HEK293 (cell line): ENCODE measurements around the gene OR1B1.

ENCODE experiments used
- CTCF ChIA-PET: fragments of 350-600 bp; formaldehyde crosslinking; extraction: SDS; loops from one replicate; lab custom pipeline; 2021; ENCODE audit warnings: antibody characterized with exemption; lab: Yijun Ruan, JAX
- POLR2A ChIA-PET: fragments of 300-600 bp; formaldehyde crosslinking; extraction: SDS; loops from one replicate; lab custom pipeline; 2020; ENCODE audit warnings: antibody characterized with exemption, inconsistent platforms; lab: Yijun Ruan, JAX
- H3K27ac ChIP-seq: fragments of 200-500 bp; sonication (Bioruptor generic); 2 replicates; pipeline ENCODE4 v1.5.1; 2014; ENCODE audit warnings: low read depth, low read length, control low read depth, inconsistent platforms; ENCODE audit errors: extremely low read depth
- H3K36me3 ChIP-seq, 2 experiments: fragments of 200-500 bp in 1 of 2; sonication (Bioruptor generic) in 1 of 2; 1 replicate in 1 of 2; 2 replicates in 1 of 2; pipeline ENCODE4 v1.5.1; 2014 to 2017; ENCODE audit warnings: inconsistent platforms in 2 of 2, low read length in 2 of 2; ENCODE audit not compliant: control insufficient read depth in 2 of 2, insufficient read depth in 1 of 2
- H3K4me1 ChIP-seq: fragments of 200-500 bp; sonication (Bioruptor generic); 2 replicates; pipeline ENCODE4 v1.5.1; 2014; ENCODE audit warnings: mild to moderate bottlenecking, low read length, inconsistent platforms; ENCODE audit not compliant: control insufficient read depth, insufficient read depth
- H3K4me3 ChIP-seq: 2 replicates; pipeline ENCODE4 v1.5.1; 2011; ENCODE audit warnings: low read depth, mild to moderate bottlenecking, control low read depth, low read length, moderate library complexity
- H3K9me3 ChIP-seq: fragments of 200-500 bp; sonication (Bioruptor generic); 2 replicates; pipeline ENCODE4 v1.5.1; 2014; ENCODE audit warnings: low read depth, low read length, inconsistent platforms; ENCODE audit not compliant: control insufficient read depth, insufficient read depth
- AEBP2 ChIP-seq: fragments of 450-650 bp; formaldehyde crosslinking; IDR thresholded peaks from 2 replicates; pipeline ENCODE4 v1.5.1; 2016; ENCODE audit warnings: missing biosample characterization, missing genetic modification characterization, borderline replicate concordance
- BCL11A ChIP-seq: fragments of 450-650 bp; formaldehyde crosslinking; IDR thresholded peaks from 2 replicates; pipeline ENCODE4 v1.5.1; 2016; ENCODE audit warnings: low read depth, missing biosample characterization, missing genetic modification characterization
- KLF7 ChIP-seq: fragments of 450-650 bp; formaldehyde crosslinking; IDR thresholded peaks from 2 replicates; pipeline ENCODE4 v1.5.1; 2016; ENCODE audit warnings: missing biosample characterization, missing genetic modification characterization, borderline replicate concordance
- SP3 ChIP-seq: fragments of 450-650 bp; formaldehyde crosslinking; IDR thresholded peaks from 2 replicates; pipeline ENCODE4 v1.5.1; 2016; ENCODE audit warnings: missing biosample characterization, missing genetic modification characterization
- YY1 ChIP-seq: fragments of 450-650 bp; formaldehyde crosslinking; IDR thresholded peaks from 2 replicates; pipeline ENCODE4 v1.5.1; 2018; ENCODE audit warnings: missing biosample characterization, missing genetic modification characterization
- YY2 ChIP-seq: fragments of 450-650 bp; formaldehyde crosslinking; IDR thresholded peaks from 2 replicates; pipeline ENCODE4 v1.5.1; 2016; ENCODE audit warnings: missing biosample characterization, missing genetic modification characterization
- ZBTB21 ChIP-seq: fragments of 450-650 bp; formaldehyde crosslinking; IDR thresholded peaks from 2 replicates; pipeline ENCODE4 v1.5.1; 2017; ENCODE audit warnings: missing biosample characterization, missing genetic modification characterization
- ZBTB26 ChIP-seq: fragments of 450-650 bp; formaldehyde crosslinking; optimal IDR thresholded peaks from 2 replicates; pipeline ENCODE3; 2016; ENCODE audit warnings: missing biosample characterization, mild to moderate bottlenecking, missing genetic modification characterization
- ZNF121 ChIP-seq: fragments of 450-650 bp; formaldehyde crosslinking; IDR thresholded peaks from 2 replicates; pipeline ENCODE4 v1.5.1; 2016; ENCODE audit warnings: missing biosample characterization, missing genetic modification characterization
- ZNF138 ChIP-seq: fragments of 450-650 bp; formaldehyde crosslinking; IDR thresholded peaks from 2 replicates; pipeline ENCODE4 v1.5.1; 2016; ENCODE audit warnings: missing biosample characterization, missing genetic modification characterization, borderline replicate concordance
- ZNF221 ChIP-seq: fragments of 450-650 bp; formaldehyde crosslinking; IDR thresholded peaks from 2 replicates; pipeline ENCODE4 v1.5.1; 2017; ENCODE audit warnings: missing biosample characterization, missing genetic modification characterization, borderline replicate concordance
- ZNF366 ChIP-seq: fragments of 450-650 bp; formaldehyde crosslinking; conservative IDR thresholded peaks from 2 replicates; pipeline ENCODE4 v1.5.1; 2016; ENCODE audit warnings: missing biosample characterization, missing genetic modification characterization
- ZNF37A ChIP-seq: fragments of 450-650 bp; IDR thresholded peaks from 2 replicates; pipeline ENCODE4 v1.5.1; 2018; ENCODE audit warnings: missing biosample characterization, missing genetic modification characterization
- ZNF404 ChIP-seq: fragments of 450-650 bp; formaldehyde crosslinking; IDR thresholded peaks from 2 replicates; pipeline ENCODE4 v1.5.1; 2017; ENCODE audit warnings: missing biosample characterization, missing genetic modification characterization
- ZNF510 ChIP-seq: fragments of 450-650 bp; formaldehyde crosslinking; IDR thresholded peaks from 2 replicates; pipeline ENCODE4 v1.5.1; 2018; ENCODE audit warnings: mild to moderate bottlenecking, missing genetic modification characterization, missing biosample characterization; ENCODE audit not compliant: insufficient replicate concordance
- ZNF544 ChIP-seq: fragments of 450-650 bp; formaldehyde crosslinking; IDR thresholded peaks from 2 replicates; pipeline ENCODE4 v1.5.0; 2017; ENCODE audit warnings: missing biosample characterization, missing genetic modification characterization
- ZNF645 ChIP-seq: fragments of 450-650 bp; formaldehyde crosslinking; IDR thresholded peaks from 2 replicates; pipeline ENCODE4; 2016; ENCODE audit warnings: missing biosample characterization, missing genetic modification characterization
- ZNF707 ChIP-seq: fragments of 450-650 bp; formaldehyde crosslinking; IDR thresholded peaks from 2 replicates; pipeline ENCODE4 v1.5.1; 2016; ENCODE audit warnings: missing biosample characterization, missing genetic modification characterization
- ZNF791 ChIP-seq: fragments of 450-650 bp; formaldehyde crosslinking; IDR thresholded peaks from 2 replicates; pipeline ENCODE4 v1.5.1; 2016; ENCODE audit warnings: missing biosample characterization, missing genetic modification characterization
- TF ChIP-seq, protein P1 (sequence below): fragments of 450-650 bp; formaldehyde crosslinking; IDR thresholded peaks from 2 replicates; pipeline ENCODE4 v1.5.1; 2016; ENCODE audit warnings: missing biosample characterization, missing genetic modification characterization
- TF ChIP-seq, protein P2 (sequence below): fragments of 450-650 bp; formaldehyde crosslinking; IDR thresholded peaks from 2 replicates; pipeline ENCODE4 v1.5.1; 2016; ENCODE audit warnings: missing biosample characterization, missing genetic modification characterization
- TF ChIP-seq, protein P3 (sequence below): fragments of 450-650 bp; formaldehyde crosslinking; IDR thresholded peaks from 2 replicates; pipeline ENCODE4 v1.5.1; 2016; ENCODE audit warnings: missing biosample characterization, missing genetic modification characterization

Gene OR1B1

GRCh38 chr9:122672481-122672880 lies 15.1 kb upstream of the OR1B1 start (continued):
- TF ChIP-seq ZNF366 (tag by site-specific recombination) (no peak), ZNF121 (no peak), KLF7 (tag by site-specific recombination) (no peak), ZBTB21 (no peak), ZNF37A (tag by site-specific recombination) (no peak)
- TF ChIP-seq, protein P1, sequence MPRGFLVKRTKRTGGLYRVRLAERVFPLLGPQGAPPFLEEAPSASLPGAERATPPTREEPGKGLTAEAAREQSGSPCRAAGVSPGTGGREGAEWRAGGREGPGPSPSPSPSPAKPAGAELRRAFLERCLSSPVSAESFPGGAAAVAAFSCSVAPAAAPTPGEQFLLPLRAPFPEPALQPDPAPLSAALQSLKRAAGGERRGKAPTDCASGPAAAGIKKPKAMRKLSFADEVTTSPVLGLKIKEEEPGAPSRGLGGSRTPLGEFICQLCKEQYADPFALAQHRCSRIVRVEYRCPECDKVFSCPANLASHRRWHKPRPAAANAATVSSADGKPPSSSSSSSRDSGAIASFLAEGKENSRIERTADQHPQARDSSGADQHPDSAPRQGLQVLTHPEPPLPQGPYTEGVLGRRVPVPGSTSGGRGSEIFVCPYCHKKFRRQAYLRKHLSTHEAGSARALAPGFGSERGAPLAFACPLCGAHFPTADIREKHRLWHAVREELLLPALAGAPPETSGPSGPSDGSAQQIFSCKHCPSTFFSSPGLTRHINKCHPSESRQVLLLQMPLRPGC (tag by site-specific recombination): no peak

DNA sequence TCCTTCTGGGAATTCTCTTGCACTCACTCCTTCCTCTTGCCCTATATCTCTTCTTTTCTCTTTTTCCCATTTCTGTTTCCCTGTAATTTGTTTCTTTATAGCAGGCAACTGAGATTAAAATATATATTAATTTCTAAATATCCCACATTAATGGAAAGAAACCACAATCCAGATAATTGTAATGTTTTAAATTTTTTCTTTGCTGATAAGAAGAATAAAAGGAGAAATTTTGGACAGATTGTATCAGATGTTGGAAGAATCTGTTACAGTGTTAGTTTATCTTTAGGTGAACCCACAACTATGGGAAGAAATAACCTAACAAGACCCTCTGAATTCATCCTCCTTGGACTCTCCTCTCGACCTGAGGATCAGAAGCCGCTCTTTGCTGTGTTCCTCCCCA lies 4.0 kb upstream of the OR1B1 start, which contains the start of gene OR1L1:
TSS of gene OR1L1 (plus strand) at position 301 of the 400 bp plus-strand sequence. CDS start at position 301, 0 bp downstream.
- Histone ChIP-seq H3K4me3 (no peak within 1 kb of the TSS), H3K9me3 (no peaks in the 10 kb centered on the region), H3K27ac (no peak within 1 kb of the TSS), H3K36me3 (no peaks in the 10 kb centered on the region), H3K4me1 (no peaks in the 10 kb centered on the region)
- CTCF ChIA-PET: no interaction called here
- TF ChIP-seq ZNF404 (tag by site-specific recombination) (no peak), BCL11A (tag by site-specific recombination) (no peak), AEBP2 (no peak), ZNF645 (tag by site-specific recombination) (no peak), ZNF707 (tag by site-specific recombination) (no peak), KLF7 (tag by site-specific recombination) (no peak), YY1 (tag by site-specific recombination) (no peak), ZBTB26 (tag by site-specific recombination) (no peak), ZNF544 (tag by site-specific recombination) (no peak), SP3 (tag by site-specific recombination) (no peak), ZNF510 (tag by site-specific recombination) (no peak), ZNF138 (no peak)
- POLR2A ChIA-PET: no interaction called here

DNA sequence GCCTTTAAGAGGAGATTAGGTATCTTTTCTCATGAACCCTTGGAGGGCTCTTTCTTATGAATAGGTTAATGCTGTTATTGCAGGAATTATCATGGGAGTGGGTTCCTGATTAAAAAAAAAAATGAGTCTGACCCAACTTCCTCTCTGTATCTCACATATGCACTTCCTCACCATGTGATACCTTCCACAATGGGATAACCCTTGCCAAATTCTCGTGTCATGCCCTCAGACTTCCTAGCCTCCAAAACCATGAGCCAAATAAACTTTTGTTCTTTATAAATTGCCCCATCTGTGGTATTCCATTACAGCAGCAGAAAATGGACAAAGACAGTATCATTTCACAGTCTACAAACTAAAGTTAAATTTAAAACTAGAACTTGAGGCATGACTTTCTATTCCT lies 1.0 kb downstream of the OR1B1 start:
- Histone ChIP-seq H3K9me3 (no peaks in the 10 kb centered on the region), H3K27ac (no peak overlapping the region), H3K4me3 (no peak overlapping the region), H3K36me3 (no peaks in the 10 kb centered on the region), H3K4me1 (no peaks in the 10 kb centered on the region)
- ChIA-PET POLR2A (no interaction called here), CTCF (no interaction called here)
- no peak for TF ChIP-seq ZNF221
- TF ChIP-seq, protein P2, sequence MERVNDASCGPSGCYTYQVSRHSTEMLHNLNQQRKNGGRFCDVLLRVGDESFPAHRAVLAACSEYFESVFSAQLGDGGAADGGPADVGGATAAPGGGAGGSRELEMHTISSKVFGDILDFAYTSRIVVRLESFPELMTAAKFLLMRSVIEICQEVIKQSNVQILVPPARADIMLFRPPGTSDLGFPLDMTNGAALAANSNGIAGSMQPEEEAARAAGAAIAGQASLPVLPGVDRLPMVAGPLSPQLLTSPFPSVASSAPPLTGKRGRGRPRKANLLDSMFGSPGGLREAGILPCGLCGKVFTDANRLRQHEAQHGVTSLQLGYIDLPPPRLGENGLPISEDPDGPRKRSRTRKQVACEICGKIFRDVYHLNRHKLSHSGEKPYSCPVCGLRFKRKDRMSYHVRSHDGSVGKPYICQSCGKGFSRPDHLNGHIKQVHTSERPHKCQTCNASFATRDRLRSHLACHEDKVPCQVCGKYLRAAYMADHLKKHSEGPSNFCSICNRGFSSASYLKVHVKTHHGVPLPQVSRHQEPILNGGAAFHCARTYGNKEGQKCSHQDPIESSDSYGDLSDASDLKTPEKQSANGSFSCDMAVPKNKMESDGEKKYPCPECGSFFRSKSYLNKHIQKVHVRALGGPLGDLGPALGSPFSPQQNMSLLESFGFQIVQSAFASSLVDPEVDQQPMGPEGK (tag by site-specific recombination): no peak
- no peak for TF ChIP-seq YY2
- TF ChIP-seq, protein P3, sequence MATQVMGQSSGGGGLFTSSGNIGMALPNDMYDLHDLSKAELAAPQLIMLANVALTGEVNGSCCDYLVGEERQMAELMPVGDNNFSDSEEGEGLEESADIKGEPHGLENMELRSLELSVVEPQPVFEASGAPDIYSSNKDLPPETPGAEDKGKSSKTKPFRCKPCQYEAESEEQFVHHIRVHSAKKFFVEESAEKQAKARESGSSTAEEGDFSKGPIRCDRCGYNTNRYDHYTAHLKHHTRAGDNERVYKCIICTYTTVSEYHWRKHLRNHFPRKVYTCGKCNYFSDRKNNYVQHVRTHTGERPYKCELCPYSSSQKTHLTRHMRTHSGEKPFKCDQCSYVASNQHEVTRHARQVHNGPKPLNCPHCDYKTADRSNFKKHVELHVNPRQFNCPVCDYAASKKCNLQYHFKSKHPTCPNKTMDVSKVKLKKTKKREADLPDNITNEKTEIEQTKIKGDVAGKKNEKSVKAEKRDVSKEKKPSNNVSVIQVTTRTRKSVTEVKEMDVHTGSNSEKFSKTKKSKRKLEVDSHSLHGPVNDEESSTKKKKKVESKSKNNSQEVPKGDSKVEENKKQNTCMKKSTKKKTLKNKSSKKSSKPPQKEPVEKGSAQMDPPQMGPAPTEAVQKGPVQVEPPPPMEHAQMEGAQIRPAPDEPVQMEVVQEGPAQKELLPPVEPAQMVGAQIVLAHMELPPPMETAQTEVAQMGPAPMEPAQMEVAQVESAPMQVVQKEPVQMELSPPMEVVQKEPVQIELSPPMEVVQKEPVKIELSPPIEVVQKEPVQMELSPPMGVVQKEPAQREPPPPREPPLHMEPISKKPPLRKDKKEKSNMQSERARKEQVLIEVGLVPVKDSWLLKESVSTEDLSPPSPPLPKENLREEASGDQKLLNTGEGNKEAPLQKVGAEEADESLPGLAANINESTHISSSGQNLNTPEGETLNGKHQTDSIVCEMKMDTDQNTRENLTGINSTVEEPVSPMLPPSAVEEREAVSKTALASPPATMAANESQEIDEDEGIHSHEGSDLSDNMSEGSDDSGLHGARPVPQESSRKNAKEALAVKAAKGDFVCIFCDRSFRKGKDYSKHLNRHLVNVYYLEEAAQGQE (tag by site-specific recombination): no peak
- no peak for TF ChIP-seq ZNF791
- TF ChIP-seq ZNF645 (tag by site-specific recombination): no peak
